DND-41 (cell line): ENCODE data around the gene NDUFS6.
"Not testable (repeated sequence)": the region's sequence is repeated elsewhere in the genome, so short reads cannot be mapped to it uniquely, and the experiment has no call there.

ENCODE experiments used
- ATAC-seq: fragments of 200-7000 bp; cut with Tn5 transposase; 3 replicates; pipeline ENCODE4 v1.9.1; 2021; ENCODE audit warnings: low read depth; ENCODE audit not compliant: insufficient read depth
- DNase-seq: peaks from one replicate; pipeline ENCODE4 v3.0.0-alpha.2; 2020
- H2AFZ ChIP-seq: 2 replicates; pipeline ENCODE4 v1.6.0; 2012; ENCODE audit warnings: low read depth, low read length
- H3K27ac ChIP-seq: 2 replicates; pipeline ENCODE4 v1.5.1; 2012; ENCODE audit warnings: low read length, inconsistent platforms
- H3K27me3 ChIP-seq: fragments of 200-600 bp; sonication (generic); 2 replicates; pipeline ENCODE4 v1.6.0; 2012; ENCODE audit warnings: low read length, mild to moderate bottlenecking, inconsistent platforms; ENCODE audit not compliant: insufficient read depth, poor library complexity
- H3K36me3 ChIP-seq: 2 replicates; pipeline ENCODE4 v1.5.1; 2012; ENCODE audit warnings: low read length, inconsistent platforms; ENCODE audit not compliant: insufficient read depth
- H3K4me1 ChIP-seq: 2 replicates; pipeline ENCODE4 v1.5.1; 2012; ENCODE audit warnings: mild to moderate bottlenecking, low read length; ENCODE audit not compliant: insufficient read depth
- H3K4me2 ChIP-seq: 2 replicates; pipeline ENCODE4 v1.6.0; 2012; ENCODE audit warnings: mild to moderate bottlenecking, moderate library complexity, low read length, inconsistent platforms; ENCODE audit not compliant: insufficient read depth
- H3K4me3 ChIP-seq, 2 experiments: fragments of 200-600 bp in 1 of 2; shearing (Covaris generic) in 1 of 2; 2 replicates each; pipeline ENCODE4 v1.5.1; 2012 to 2016; ENCODE audit warnings: inconsistent platforms in 2 of 2, low read length in 2 of 2, mild to moderate bottlenecking in 2 of 2, low read depth in 1 of 2, moderate library complexity in 1 of 2
- H3K79me2 ChIP-seq: 2 replicates; pipeline ENCODE4 v1.6.0; 2012; ENCODE audit warnings: low read length, inconsistent platforms; ENCODE audit not compliant: insufficient read depth
- H3K9ac ChIP-seq: 2 replicates; pipeline ENCODE4 v1.6.0; 2012; ENCODE audit warnings: low read depth, mild to moderate bottlenecking, inconsistent platforms, low read length, moderate library complexity
- H3K9me3 ChIP-seq: 2 replicates; pipeline ENCODE4 v1.5.1; 2012; ENCODE audit warnings: low read length, moderate library complexity, mild to moderate bottlenecking, inconsistent platforms; ENCODE audit not compliant: insufficient read depth, severe bottlenecking
- H4K20me1 ChIP-seq: 2 replicates; pipeline ENCODE4 v1.6.0; 2012; ENCODE audit warnings: low read length; ENCODE audit not compliant: insufficient read depth
- CTCF ChIP-seq: IDR thresholded peaks from 2 replicates; pipeline ENCODE4 v1.5.1; 2012; ENCODE audit warnings: borderline replicate concordance, low read length, moderate library complexity, mild to moderate bottlenecking; ENCODE audit not compliant: poor library complexity, severe bottlenecking; ENCODE audit errors: extremely low read depth
- EZH2 ChIP-seq: IDR thresholded peaks from 3 replicates; pipeline ENCODE4 v1.6.1; 2012; ENCODE audit warnings: borderline replicate concordance, low read depth, mild to moderate bottlenecking, moderate library complexity, low read length, inconsistent platforms; ENCODE audit not compliant: severe bottlenecking

The NDUFS6 gene

GRCh38 chr5:1788828-1789227, 12.4 kb upstream of the NDUFS6 start:
- Histone ChIP-seq H2AFZ (no peak overlapping the region), H3K9me3 (no peaks in the 10 kb centered on the region), H3K27me3 (no peaks in the 10 kb centered on the region), H3K4me2 (no peak overlapping the region), H3K4me1 (peaks cover 13% of the 10 kb centered on the region), H3K36me3 (no peaks in the 10 kb centered on the region), H3K79me2 (no peaks in the 10 kb centered on the region), H4K20me1 (no peaks in the 10 kb centered on the region), H3K4me3 (no peak overlapping the region), H3K9ac (no peak overlapping the region), H3K27ac (no peak overlapping the region)
- ATAC-seq (no peak), DNase-seq (no peak)
- TF ChIP-seq EZH2 (no peak), CTCF (no peak)

GRCh38 chr5:1789438-1789833, 11.8 kb upstream of the NDUFS6 start:
- not testable (repeated sequence) for H3K79me2 ChIP-seq, DNase-seq, ATAC-seq, H2AFZ ChIP-seq, H3K36me3 ChIP-seq, H3K4me3 ChIP-seq, H3K27me3 ChIP-seq, H3K9me3 ChIP-seq, H3K27ac ChIP-seq, H3K9ac ChIP-seq, H4K20me1 ChIP-seq, H3K4me2 ChIP-seq
- H3K4me1 ChIP-seq, result peaks cover 13% of the 10 kb centered on the region

- Histone ChIP-seq H2AFZ (no peak overlapping the region), H3K36me3 (no peaks in the 10 kb centered on the region), H3K27me3 (no peaks in the 10 kb centered on the region), H3K9me3 (no peaks in the 10 kb centered on the region), H3K9ac (no peak overlapping the region), H3K79me2 (no peaks in the 10 kb centered on the region), H3K4me2 (no peak overlapping the region), H3K27ac (no peak overlapping the region), H3K4me1 (peaks cover 13% of the 10 kb centered on the region), H4K20me1 (no peaks in the 10 kb centered on the region), H3K4me3 (no peak overlapping the region)
- TF ChIP-seq EZH2 (no peak), CTCF (no peak)
- ATAC-seq (no peak), DNase-seq (no peak)
These were observed 11.3 kb upstream of the NDUFS6 start for GRCh38 chr5:1789834-1790471.

GRCh38 chr5:1791176-1791575, 10.0 kb upstream of the NDUFS6 start:
- H3K4me2 ChIP-seq, result no peak overlapping the region

More at GRCh38 chr5:1791176-1791575, 10.0 kb upstream of the NDUFS6 start:
- Histone ChIP-seq H3K9ac (no peak overlapping the region), H3K9me3 (no peaks in the 10 kb centered on the region), H3K4me1 (peaks cover 13% of the 10 kb centered on the region), H4K20me1 (no peaks in the 10 kb centered on the region), H3K27me3 (no peaks in the 10 kb centered on the region), H3K4me3 (no peak overlapping the region), H3K27ac (no peak overlapping the region), H3K79me2 (no peaks in the 10 kb centered on the region), H2AFZ (no peak overlapping the region), H3K36me3 (no peaks in the 10 kb centered on the region)
- DNase-seq (no peak), ATAC-seq (no peak)
- TF ChIP-seq EZH2 (no peak), CTCF (no peak)
